Tibial nerve (tissue), 4 donors: ENCODE data around the gene DCTN3. TPM values are rescaled to one million over a fixed set of nuclear protein-coding genes. Genes with fewer than 3 reads are reported as not detected.

Experiments used
- DNase-seq, 2 donors: peaks; one replicate each; pipeline ENCODE4 v3.0.0-alpha.2; 2019; ENCODE audit warnings: low spot score in 2 of 2
- H3K27ac ChIP-seq, 4 donors: fragments of 200-600 bp; sonication (generic) in 3 of 4; one replicate each; pipeline ENCODE4 v1.5.1; 2017 to 2019; ENCODE audit warnings: mild to moderate bottlenecking in 1 of 4
- H3K27me3 ChIP-seq, 2 donors: fragments of 200-600 bp; sonication (generic) in 1 of 2; one replicate each; pipeline versions ENCODE4 v1.5.1 to v1.6.0; 2017 to 2019
- H3K36me3 ChIP-seq, 3 donors: fragments of 200-600 bp; sonication (generic); one replicate each; pipeline ENCODE4 v1.5.1; 2018 to 2019
- H3K4me1 ChIP-seq, 4 donors: fragments of 200-600 bp; sonication (generic) in 3 of 4; one replicate each; pipeline ENCODE4 v1.5.1; 2017 to 2019
- H3K4me3 ChIP-seq, 4 donors: fragments of 200-600 bp; sonication (generic) in 3 of 4; one replicate each; pipeline ENCODE4 v1.5.1; 2017 to 2019; ENCODE audit warnings: mild to moderate bottlenecking in 1 of 4, moderate library complexity in 1 of 4
- H3K9me3 ChIP-seq, 4 donors: fragments of 200-600 bp; sonication (generic) in 3 of 4; one replicate each; pipeline ENCODE4 v1.5.1; 2017 to 2019
- CTCF ChIP-seq, 5 experiments: fragments of 200-600 bp in 3 of 5; fragments of 450-650 bp in 2 of 5; sonication (generic) in 3 of 5; IDR thresholded peaks; one replicate each; pipeline ENCODE4 v1.5.1; 2016 to 2019; ENCODE audit warnings: antibody characterized with exemption in 5 of 5, mild to moderate bottlenecking in 3 of 5, moderate library complexity in 2 of 5
- EP300 ChIP-seq, 2 donors: sonication (generic); formaldehyde crosslinking; IDR thresholded peaks; one replicate each; pipeline ENCODE4 v1.6.1; 2017; ENCODE audit warnings: antibody characterized with exemption in 2 of 2, mild to moderate bottlenecking in 1 of 2
- POLR2A ChIP-seq, 2 donors: fragments of 450-650 bp; IDR thresholded peaks; one replicate each; pipeline ENCODE4 v1.6.1; 2017; ENCODE audit warnings: antibody characterized with exemption in 2 of 2, mild to moderate bottlenecking in 2 of 2, moderate library complexity in 2 of 2
- WGBS, 2 donors: methylation state at CpG; one replicate each; pipeline ENCODE4 v1.1.5; 2018; 5-methylcytosine and 5-hydroxymethylcytosine counted together
- total RNA-seq, 4 donors: library from RNA; depleted of rRNA; stranded (reverse); fragments of >200 nt; gene quantifications; one replicate each; pipeline ENCODE4 v1.1.0, GENCODE V29; 2016

Gene DCTN3
- total RNA-seq, 4 donors from 2014 or later: 64.7 to 87.5 (median 73.7) TPM

GRCh38 chr9:34637356-34638137 lies 17.3 kb upstream of the DCTN3 start, which contains the start of gene SIGMAR1:
Gene SIGMAR1 (minus strand): TSS chr9:34637787. CDS start chr9:34637697, 90 bp downstream.
- Histone ChIP-seq H3K9me3 (no peaks in the 10 kb centered on the region), H3K36me3 (peaks cover 0 to 14% (median 0%) of the 10 kb centered on the region in 3 donors), H3K4me3 (peak within 1 kb of the TSS; percentile 64 to 94 (median 85)), H3K27me3 (no peaks in the 10 kb centered on the region), H3K4me1 (peaks cover 0 to 47% (median 12%) of the 10 kb centered on the region in 4 donors), H3K27ac (peak within 1 kb of the TSS; percentile 63 to 92 (median 86))
- peak in 1 of 2 donors; percentile 89 for TF ChIP-seq EP300 (IDR thresholded peaks at IDR 0.05)
- TF ChIP-seq POLR2A (IDR thresholded peaks at IDR 0.05): peak; percentile 68 to 84
- TF ChIP-seq CTCF (IDR thresholded peaks at IDR 0.05): peak in 2 of 5 experiments; percentile 20 to 51
- 0 to 1% methylated on average over 22 to 34 of the region's 74 CpGs for WGBS, 2 donors
- DNase-seq: peak; percentile 88 to 89

GRCh38 chr9:34636791-34637355 lies 16.6 kb upstream of the DCTN3 start:
- no peak for TF ChIP-seq CTCF (IDR thresholded peaks at IDR 0.05)
- TF ChIP-seq EP300 (IDR thresholded peaks at IDR 0.05): no peak
- TF ChIP-seq POLR2A (IDR thresholded peaks at IDR 0.05): no peak
- DNase-seq: no peak
- peaks cover 0 to 14% (median 0%) of the 10 kb centered on the region in 3 donors for H3K36me3 ChIP-seq
- no peaks in the 10 kb centered on the region for H3K9me3 ChIP-seq
- H3K4me3 ChIP-seq: peak overlapping the region; percentile 64 to 94 (median 85)
- WGBS, 2 donors: 3 to 5% methylated on average over 8 to 18 of the region's 23 CpGs
- H3K4me1 ChIP-seq: peaks cover 0 to 47% (median 12%) of the 10 kb centered on the region in 4 donors
- peak overlapping the region; percentile 63 to 92 (median 86) for H3K27ac ChIP-seq
- H3K27me3 ChIP-seq: no peaks in the 10 kb centered on the region

DNA sequence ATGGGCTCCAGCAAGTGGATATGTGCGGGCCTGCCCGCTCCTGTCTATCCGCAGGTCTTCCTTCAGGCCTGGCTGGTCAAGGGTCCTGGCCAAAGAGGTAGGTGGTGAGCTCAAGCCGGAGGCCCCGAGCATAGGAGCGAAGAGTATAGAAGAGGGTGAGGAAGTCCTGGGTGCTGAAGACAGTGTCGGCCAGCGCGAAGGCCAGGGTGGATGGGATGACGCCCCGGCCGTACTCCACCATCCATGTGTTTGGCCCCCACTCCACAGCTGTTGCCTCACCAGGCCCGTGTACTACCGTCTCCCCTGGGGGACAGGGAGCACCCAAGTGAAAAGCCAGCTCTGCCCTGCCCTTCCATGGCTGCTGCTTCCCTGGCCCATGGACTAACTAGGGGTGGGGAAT lies 15.3 kb upstream of the DCTN3 start:
- 85 to 89% methylated on average over 14 of the region's 14 CpGs for WGBS, 2 donors
- H3K4me3 ChIP-seq: no peak overlapping the region
- no peaks in the 10 kb centered on the region for H3K27me3 ChIP-seq
- peak overlapping the region in 1 of 4 donors; percentile 20 for H3K27ac ChIP-seq
- TF ChIP-seq CTCF (IDR thresholded peaks at IDR 0.05): no peak
- TF ChIP-seq POLR2A (IDR thresholded peaks at IDR 0.05): no peak
- TF ChIP-seq EP300 (IDR thresholded peaks at IDR 0.05): no peak
- H3K36me3 ChIP-seq: peaks cover 0 to 14% (median 0%) of the 10 kb centered on the region in 3 donors
- H3K9me3 ChIP-seq: no peaks in the 10 kb centered on the region
- no peak for DNase-seq
- H3K4me1 ChIP-seq: peaks cover 0 to 51% (median 12%) of the 10 kb centered on the region in 4 donors

- 55 to 60% methylated on average over 3 of the region's 3 CpGs for WGBS, 2 donors
Measured at GRCh38 chr9:34634551-34635248, 14.4 kb upstream of the DCTN3 start.

More at GRCh38 chr9:34634551-34635248, 14.4 kb upstream of the DCTN3 start:
- Histone ChIP-seq H3K36me3 (peaks cover 0 to 14% (median 0%) of the 10 kb centered on the region in 3 donors), H3K27me3 (peaks cover 0 to 8% of the 10 kb centered on the region in 2 donors), H3K27ac (peak overlapping the region in 1 of 4 donors; percentile 7), H3K4me3 (no peak overlapping the region), H3K4me1 (peaks cover 0 to 58% (median 12%) of the 10 kb centered on the region in 4 donors), H3K9me3 (no peaks in the 10 kb centered on the region)
- TF ChIP-seq POLR2A (IDR thresholded peaks at IDR 0.05) (no peak), CTCF (IDR thresholded peaks at IDR 0.05) (no peak), EP300 (IDR thresholded peaks at IDR 0.05) (no peak)
- DNase-seq: no peak
